GM23338 (cell line): ENCODE measurements around the gene CLASRP. TPM values are rescaled to one million over a fixed set of nuclear protein-coding genes. Genes with fewer than 3 reads are reported as not detected.

Source experiments
- ATAC-seq: fragments of 200-7000 bp; cut with Tn5 transposase; 3 replicates; pipeline ENCODE4 v1.9.1; 2020
- DNase-seq: peaks from one replicate; pipeline ENCODE4 v3.0.0-alpha.2; 2015; ENCODE audit warnings: low spot score
- H2AFZ ChIP-seq: fragments of 200-600 bp; sonication (generic); 2 replicates; pipeline ENCODE4 v1.8.0; 2016; ENCODE audit warnings: antibody characterized with exemption, mild to moderate bottlenecking, moderate library complexity
- H3F3A ChIP-seq: fragments of 200-600 bp; sonication (generic); replicated peaks from 2 replicates; pipeline ENCODE4 v1.8.0; 2017; ENCODE audit warnings: antibody characterized with exemption, mixed run types, low read depth
- H3K27ac ChIP-seq: fragments of 200-600 bp; sonication (generic); 2 replicates; pipeline ENCODE4 v1.6.1; 2016; ENCODE audit warnings: low read depth
- H3K27me3 ChIP-seq: fragments of 200-600 bp; sonication (generic); 2 replicates; pipeline ENCODE4 v1.8.0; 2016; ENCODE audit warnings: mild to moderate bottlenecking, mixed run types, moderate library complexity; ENCODE audit not compliant: insufficient read depth
- H3K36me3 ChIP-seq: fragments of 200-600 bp; sonication (generic); 2 replicates; pipeline ENCODE4 v1.8.0; 2016; ENCODE audit warnings: mild to moderate bottlenecking; ENCODE audit not compliant: insufficient read depth
- H3K4me1 ChIP-seq: fragments of 200-600 bp; sonication (generic); 2 replicates; pipeline ENCODE4 v1.8.0; 2016; ENCODE audit warnings: mild to moderate bottlenecking, moderate library complexity; ENCODE audit not compliant: insufficient read depth
- H3K4me2 ChIP-seq: fragments of 200-600 bp; sonication (generic); 2 replicates; pipeline ENCODE4 v1.7.1; 2017; ENCODE audit warnings: mixed run types
- H3K4me3 ChIP-seq: fragments of 200-600 bp; sonication (generic); 2 replicates; pipeline ENCODE4 v1.6.1; 2016; ENCODE audit warnings: mixed run types
- H3K79me2 ChIP-seq: fragments of 200-600 bp; sonication (generic); replicated peaks from 2 replicates; pipeline ENCODE4 v1.8.0; 2017; ENCODE audit warnings: mild to moderate bottlenecking; ENCODE audit not compliant: insufficient read depth
- H3K9me2 ChIP-seq: fragments of 200-600 bp; sonication (generic); 2 replicates; pipeline ENCODE4 v1.8.0; 2017; ENCODE audit not compliant: insufficient read depth
- H4K20me1 ChIP-seq: fragments of 200-600 bp; sonication (generic); replicated peaks from 2 replicates; pipeline ENCODE4 v1.8.0; 2017; ENCODE audit warnings: mild to moderate bottlenecking; ENCODE audit not compliant: insufficient read depth
- H3K27ac Mint-ChIP-seq: 2 replicates; pipeline ENCODE4 v1.8.0; 2020; ENCODE audit warnings: inconsistent platforms, mild to moderate bottlenecking, moderate library complexity, mixed read lengths
- H3K27me3 Mint-ChIP-seq: 3 replicates; pipeline ENCODE4 v1.8.0; 2022; ENCODE audit warnings: low read depth, mild to moderate bottlenecking, moderate library complexity, mixed read lengths, inconsistent platforms; ENCODE audit not compliant: insufficient read depth, poor library complexity
- H3K36me3 Mint-ChIP-seq: 3 replicates; pipeline ENCODE4 v1.8.0; 2021; ENCODE audit warnings: low read depth, mild to moderate bottlenecking, inconsistent platforms, moderate library complexity, mixed read lengths
- H3K4me1 Mint-ChIP-seq: 3 replicates; pipeline ENCODE4 v1.8.0; 2020; ENCODE audit warnings: mild to moderate bottlenecking, inconsistent platforms, mixed read lengths
- H3K4me3 Mint-ChIP-seq: 3 replicates; pipeline ENCODE4 v1.8.0; 2021; ENCODE audit warnings: moderate library complexity, mild to moderate bottlenecking, inconsistent platforms, mixed read lengths
- H3K9me3 Mint-ChIP-seq: 3 replicates; pipeline ENCODE4 v1.8.0; 2020; ENCODE audit warnings: moderate library complexity, mild to moderate bottlenecking, inconsistent platforms, mixed read lengths
- CREB1 ChIP-seq: fragments of 250-450 bp; sonication (Bioruptor Pico); IDR thresholded peaks from 2 replicates; pipeline ENCODE4 v1.5.0; 2020; ENCODE audit warnings: low read depth, mild to moderate bottlenecking, moderate library complexity
- EZH2 ChIP-seq: fragments of 200-600 bp; sonication (generic); IDR thresholded peaks from one replicate; pipeline ENCODE4 v1.8.0; 2017; ENCODE audit warnings: antibody characterized with exemption, mild to moderate bottlenecking, low read depth; ENCODE audit not compliant: unreplicated experiment
- EZH2phosphoT487 ChIP-seq: fragments of 200-600 bp; sonication (generic); IDR thresholded peaks from one replicate; pipeline ENCODE4 v1.8.1; 2018; ENCODE audit warnings: antibody characterized with exemption; ENCODE audit not compliant: unreplicated experiment
- NANOG ChIP-seq: IDR thresholded peaks from 2 replicates; pipeline ENCODE4 v1.6.1; 2016; ENCODE audit warnings: antibody characterized with exemption, borderline replicate concordance
- REST ChIP-seq: IDR thresholded peaks from one replicate; pipeline ENCODE4 v1.6.1; 2018; ENCODE audit warnings: antibody characterized with exemption; ENCODE audit not compliant: unreplicated experiment
- STAT1 ChIP-seq: IDR thresholded peaks from one replicate; pipeline ENCODE4 v1.6.1; 2016; ENCODE audit warnings: antibody characterized with exemption; ENCODE audit not compliant: unreplicated experiment
- ZNF331 ChIP-seq: fragments of 250-450 bp; sonication (Bioruptor Pico); IDR thresholded peaks from 2 replicates; pipeline ENCODE4 v1.5.0; 2020; ENCODE audit warnings: low read depth, mild to moderate bottlenecking, moderate library complexity
- polyA plus RNA-seq: library from polyadenylated mRNA; unstranded; fragments of >200 nt; fragmentation: Nextera tagmentation; extraction: Ambion mirVana; gene quantifications from 2 replicates; pipeline ENCODE4 v1.2.1, GENCODE V29; 2016
- total RNA-seq: library from RNA; depleted of rRNA; stranded (reverse); fragments of >200 nt; shearing (Covaris generic); gene quantifications from 2 replicates; pipeline ENCODE4 v1.2.3, GENCODE V29; 2014
- TF ChIP-seq, protein P1 (sequence below), 2 experiments: fragments of 200-600 bp in 1 of 2; sonication (generic) in 1 of 2; conservative IDR thresholded peaks; 2 replicates each; pipeline versions ENCODE4 v1.5.1 to v1.6.1; 2016 to 2017; ENCODE audit warnings: antibody characterized with exemption in 2 of 2, low read depth in 2 of 2, mild to moderate bottlenecking in 2 of 2, moderate library complexity in 1 of 2
- TF ChIP-seq, protein P2 (sequence below): fragments of 250-450 bp; sonication (Bioruptor Pico); IDR thresholded peaks from 2 replicates; pipeline ENCODE4 v1.5.0; 2020; ENCODE audit warnings: mild to moderate bottlenecking, moderate library complexity

Gene CLASRP
- total and polyA plus RNA-seq, 2 experiments from 2014 or later: 27.1 to 78.7 TPM

DNA sequence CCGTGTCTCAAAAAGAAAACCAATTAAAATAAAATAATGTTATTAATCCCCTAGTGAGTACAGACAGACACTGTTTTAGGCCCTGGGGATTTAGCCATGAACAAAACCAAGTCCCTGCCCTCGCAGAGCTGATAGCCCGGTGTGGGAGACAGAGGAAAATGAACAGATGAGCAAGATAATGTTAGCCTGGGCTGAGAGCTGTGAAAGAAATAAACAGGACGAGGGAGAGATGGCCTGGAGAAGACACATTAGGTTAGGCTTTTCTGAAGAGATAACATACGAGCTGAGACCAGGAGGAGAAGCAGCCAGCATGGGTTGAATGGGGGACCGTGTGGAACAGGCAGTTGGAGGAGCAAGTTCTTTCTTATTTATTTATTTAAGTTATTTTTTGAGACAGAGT, 28.5 kb upstream of the CLASRP start:
- Histone ChIP-seq H4K20me1 (no peaks in the 10 kb centered on the region), H3F3A (0 out of 2 replicates have a peak, but pooled peaks cover 2% of the 10 kb centered on the region), H3K4me3 (no peak overlapping the region), H3K36me3 (no peaks in the 10 kb centered on the region), H3K27ac (no peak overlapping the region), H3K27me3 (no peaks in the 10 kb centered on the region), H3K4me1 (no peaks in the 10 kb centered on the region), H3K4me2 (no peak overlapping the region), H2AFZ (no peak overlapping the region), H3K9me2 (no peaks in the 10 kb centered on the region), H3K79me2 (no peaks in the 10 kb centered on the region)
- Mint-ChIP-seq H3K27ac (no peak overlapping the region), H3K4me3 (no peak overlapping the region), H3K36me3 (peaks cover 4% of the 10 kb centered on the region; the same call in 1 of the 3 replicates), H3K4me1 (no peaks in the 10 kb centered on the region), H3K9me3 (no peaks in the 10 kb centered on the region), H3K27me3 (peaks cover 3% of the 10 kb centered on the region)
- ATAC-seq (no peak), DNase-seq (no peak)
- no peak for TF ChIP-seq REST
- TF ChIP-seq ZNF331 (CRISPR knock-in tag): no peak
- TF ChIP-seq EZH2: no peak
- TF ChIP-seq, protein P1, sequence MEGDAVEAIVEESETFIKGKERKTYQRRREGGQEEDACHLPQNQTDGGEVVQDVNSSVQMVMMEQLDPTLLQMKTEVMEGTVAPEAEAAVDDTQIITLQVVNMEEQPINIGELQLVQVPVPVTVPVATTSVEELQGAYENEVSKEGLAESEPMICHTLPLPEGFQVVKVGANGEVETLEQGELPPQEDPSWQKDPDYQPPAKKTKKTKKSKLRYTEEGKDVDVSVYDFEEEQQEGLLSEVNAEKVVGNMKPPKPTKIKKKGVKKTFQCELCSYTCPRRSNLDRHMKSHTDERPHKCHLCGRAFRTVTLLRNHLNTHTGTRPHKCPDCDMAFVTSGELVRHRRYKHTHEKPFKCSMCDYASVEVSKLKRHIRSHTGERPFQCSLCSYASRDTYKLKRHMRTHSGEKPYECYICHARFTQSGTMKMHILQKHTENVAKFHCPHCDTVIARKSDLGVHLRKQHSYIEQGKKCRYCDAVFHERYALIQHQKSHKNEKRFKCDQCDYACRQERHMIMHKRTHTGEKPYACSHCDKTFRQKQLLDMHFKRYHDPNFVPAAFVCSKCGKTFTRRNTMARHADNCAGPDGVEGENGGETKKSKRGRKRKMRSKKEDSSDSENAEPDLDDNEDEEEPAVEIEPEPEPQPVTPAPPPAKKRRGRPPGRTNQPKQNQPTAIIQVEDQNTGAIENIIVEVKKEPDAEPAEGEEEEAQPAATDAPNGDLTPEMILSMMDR (conservative IDR thresholded peaks at IDR 0.05; ENCODE audit: low read depth in 2 of 2): no peak
- TF ChIP-seq, protein P2, sequence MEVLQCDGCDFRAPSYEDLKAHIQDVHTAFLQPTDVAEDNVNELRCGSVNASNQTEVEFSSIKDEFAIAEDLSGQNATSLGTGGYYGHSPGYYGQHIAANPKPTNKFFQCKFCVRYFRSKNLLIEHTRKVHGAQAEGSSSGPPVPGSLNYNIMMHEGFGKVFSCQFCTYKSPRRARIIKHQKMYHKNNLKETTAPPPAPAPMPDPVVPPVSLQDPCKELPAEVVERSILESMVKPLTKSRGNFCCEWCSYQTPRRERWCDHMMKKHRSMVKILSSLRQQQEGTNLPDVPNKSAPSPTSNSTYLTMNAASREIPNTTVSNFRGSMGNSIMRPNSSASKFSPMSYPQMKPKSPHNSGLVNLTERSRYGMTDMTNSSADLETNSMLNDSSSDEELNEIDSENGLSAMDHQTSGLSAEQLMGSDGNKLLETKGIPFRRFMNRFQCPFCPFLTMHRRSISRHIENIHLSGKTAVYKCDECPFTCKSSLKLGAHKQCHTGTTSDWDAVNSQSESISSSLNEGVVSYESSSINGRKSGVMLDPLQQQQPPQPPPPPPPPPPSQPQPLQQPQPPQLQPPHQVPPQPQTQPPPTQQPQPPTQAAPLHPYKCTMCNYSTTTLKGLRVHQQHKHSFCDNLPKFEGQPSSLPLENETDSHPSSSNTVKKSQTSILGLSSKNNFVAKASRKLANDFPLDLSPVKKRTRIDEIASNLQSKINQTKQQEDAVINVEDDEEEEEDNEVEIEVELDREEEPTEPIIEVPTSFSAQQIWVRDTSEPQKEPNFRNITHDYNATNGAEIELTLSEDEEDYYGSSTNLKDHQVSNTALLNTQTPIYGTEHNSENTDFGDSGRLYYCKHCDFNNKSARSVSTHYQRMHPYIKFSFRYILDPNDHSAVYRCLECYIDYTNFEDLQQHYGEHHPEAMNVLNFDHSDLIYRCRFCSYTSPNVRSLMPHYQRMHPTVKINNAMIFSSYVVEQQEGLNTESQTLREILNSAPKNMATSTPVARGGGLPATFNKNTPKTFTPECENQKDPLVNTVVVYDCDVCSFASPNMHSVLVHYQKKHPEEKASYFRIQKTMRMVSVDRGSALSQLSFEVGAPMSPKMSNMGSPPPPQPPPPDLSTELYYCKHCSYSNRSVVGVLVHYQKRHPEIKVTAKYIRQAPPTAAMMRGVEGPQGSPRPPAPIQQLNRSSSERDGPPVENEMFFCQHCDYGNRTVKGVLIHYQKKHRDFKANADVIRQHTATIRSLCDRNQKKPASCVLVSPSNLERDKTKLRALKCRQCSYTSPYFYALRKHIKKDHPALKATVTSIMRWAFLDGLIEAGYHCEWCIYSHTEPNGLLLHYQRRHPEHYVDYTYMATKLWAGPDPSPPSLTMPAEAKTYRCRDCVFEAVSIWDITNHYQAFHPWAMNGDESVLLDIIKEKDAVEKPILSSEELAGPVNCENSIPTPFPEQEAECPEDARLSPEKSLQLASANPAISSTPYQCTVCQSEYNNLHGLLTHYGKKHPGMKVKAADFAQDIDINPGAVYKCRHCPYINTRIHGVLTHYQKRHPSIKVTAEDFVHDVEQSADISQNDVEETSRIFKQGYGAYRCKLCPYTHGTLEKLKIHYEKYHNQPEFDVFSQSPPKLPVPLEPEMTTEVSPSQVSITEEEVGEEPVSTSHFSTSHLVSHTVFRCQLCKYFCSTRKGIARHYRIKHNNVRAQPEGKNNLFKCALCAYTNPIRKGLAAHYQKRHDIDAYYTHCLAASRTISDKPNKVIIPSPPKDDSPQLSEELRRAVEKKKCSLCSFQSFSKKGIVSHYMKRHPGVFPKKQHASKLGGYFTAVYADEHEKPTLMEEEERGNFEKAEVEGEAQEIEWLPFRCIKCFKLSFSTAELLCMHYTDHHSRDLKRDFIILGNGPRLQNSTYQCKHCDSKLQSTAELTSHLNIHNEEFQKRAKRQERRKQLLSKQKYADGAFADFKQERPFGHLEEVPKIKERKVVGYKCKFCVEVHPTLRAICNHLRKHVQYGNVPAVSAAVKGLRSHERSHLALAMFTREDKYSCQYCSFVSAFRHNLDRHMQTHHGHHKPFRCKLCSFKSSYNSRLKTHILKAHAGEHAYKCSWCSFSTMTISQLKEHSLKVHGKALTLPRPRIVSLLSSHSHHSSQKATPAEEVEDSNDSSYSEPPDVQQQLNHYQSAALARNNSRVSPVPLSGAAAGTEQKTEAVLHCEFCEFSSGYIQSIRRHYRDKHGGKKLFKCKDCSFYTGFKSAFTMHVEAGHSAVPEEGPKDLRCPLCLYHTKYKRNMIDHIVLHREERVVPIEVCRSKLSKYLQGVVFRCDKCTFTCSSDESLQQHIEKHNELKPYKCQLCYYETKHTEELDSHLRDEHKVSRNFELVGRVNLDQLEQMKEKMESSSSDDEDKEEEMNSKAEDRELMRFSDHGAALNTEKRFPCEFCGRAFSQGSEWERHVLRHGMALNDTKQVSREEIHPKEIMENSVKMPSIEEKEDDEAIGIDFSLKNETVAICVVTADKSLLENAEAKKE: no peak
- TF ChIP-seq NANOG: no peak
- no peak for TF ChIP-seq STAT1
- no peak for TF ChIP-seq CREB1 (CRISPR knock-in tag)
- TF ChIP-seq EZH2phosphoT487: no peak
